NCI-H2029 (cell line): ENCODE results near the gene TBC1D7.
A peak's percentile ranks its signal among the peaks of the same experiment; 100 is the strongest.

Experiments
- DNase-seq: peaks from one replicate; lab custom pipeline; 2025; lab: John Stamatoyannopoulos, UW

Gene TBC1D7

DNA sequence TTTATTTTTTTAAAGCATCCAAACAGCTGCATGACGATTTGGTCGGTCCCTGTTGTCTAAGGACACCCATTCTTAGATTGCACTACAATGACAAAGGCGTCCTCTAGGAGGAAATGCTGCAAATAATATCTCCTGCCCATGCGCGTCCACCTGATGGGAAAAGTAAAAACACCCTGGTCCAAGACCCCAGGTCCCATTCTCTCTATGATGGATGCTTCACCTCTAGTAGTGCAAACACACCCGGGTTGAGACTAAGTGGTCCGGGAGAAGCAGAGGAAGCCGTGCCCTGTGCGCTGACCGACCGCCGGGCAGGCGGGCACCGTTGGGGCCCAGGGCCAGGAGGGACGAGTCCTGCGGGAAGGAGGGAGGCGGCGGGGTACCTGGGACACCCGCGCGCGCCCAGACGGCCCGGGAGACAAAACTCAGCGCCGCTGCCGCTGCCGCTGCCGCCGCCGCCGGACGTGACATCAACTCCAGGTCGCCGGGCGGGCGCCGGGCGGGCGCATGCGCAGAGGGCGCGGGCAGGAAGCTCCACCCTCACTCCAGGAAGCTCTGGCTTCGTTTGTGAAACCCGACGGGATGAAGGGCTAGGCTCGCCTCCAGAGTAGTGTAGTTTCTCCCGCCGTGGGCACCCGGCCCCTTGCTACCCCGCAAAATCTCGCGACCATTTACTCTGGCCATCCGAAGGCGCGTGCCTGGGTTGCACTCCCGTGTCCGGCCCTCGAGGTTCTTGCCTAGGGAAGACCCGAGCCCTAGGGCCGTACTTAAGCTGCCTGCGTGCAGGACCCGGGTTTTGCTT lies at the start of gene TBC1D7:
Gene TBC1D7, minus strand, starts transcription at position 462 of the 799 bp plus-strand sequence. CDS start 1,639 bp downstream, outside the sequence.
- DNase-seq: peak; percentile 91

- DNase-seq: no peak
These were observed 48.9 kb upstream of the TBC1D7 start for GRCh38 chr6:13377054-13377758.

DNA sequence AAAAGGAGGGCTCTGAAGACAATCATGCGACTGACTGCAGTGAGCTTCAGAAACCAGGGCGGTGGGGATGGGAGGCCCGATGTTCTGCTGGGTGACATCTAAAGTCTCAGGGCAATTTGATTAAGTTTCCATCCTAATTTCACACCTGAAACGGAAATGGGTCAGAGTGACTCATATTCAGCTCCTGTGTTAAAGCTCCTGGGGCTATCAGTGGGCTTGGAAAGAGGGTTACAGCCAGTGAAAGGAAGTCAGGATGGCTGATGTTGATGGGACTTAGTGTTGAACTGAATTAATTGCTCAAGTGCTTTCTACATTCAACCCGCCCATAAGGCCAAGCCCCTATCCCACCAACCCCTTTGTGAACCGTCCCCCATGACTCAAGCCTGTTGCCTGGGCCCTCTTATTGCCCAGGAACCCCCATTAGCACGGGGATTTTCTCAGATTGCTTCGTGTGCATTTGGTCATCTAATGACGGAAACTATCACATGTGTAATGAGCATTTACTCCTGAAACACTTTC lies 47.1 kb upstream of the TBC1D7 start:
- no peak for DNase-seq

DNA sequence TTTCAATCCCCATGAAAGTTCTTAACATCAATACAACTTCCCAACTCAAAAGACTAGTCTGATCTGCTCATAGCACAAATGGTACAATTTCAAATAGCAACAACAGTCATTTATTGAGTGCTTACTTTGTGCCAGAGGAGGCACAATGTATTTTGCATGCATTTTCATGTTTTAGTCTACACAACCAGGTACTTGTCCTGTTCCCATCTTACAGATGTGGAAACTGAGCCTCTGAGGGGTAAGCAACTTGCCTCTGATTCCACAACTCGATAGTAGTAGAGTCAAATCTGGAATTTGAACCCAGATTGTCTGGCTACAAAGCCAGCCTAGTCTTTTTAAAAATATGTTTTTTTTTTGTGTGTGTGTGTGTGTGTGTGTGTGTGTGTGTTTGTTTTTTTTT lies 45.6 kb upstream of the TBC1D7 start:
- no peak for DNase-seq

- DNase-seq: no peak
These were observed 45.1 kb upstream of the TBC1D7 start for GRCh38 chr6:13373488-13373886.

GRCh38 chr6:13372688-13373487 lies 44.6 kb upstream of the TBC1D7 start:
- DNase-seq: no peak

DNA sequence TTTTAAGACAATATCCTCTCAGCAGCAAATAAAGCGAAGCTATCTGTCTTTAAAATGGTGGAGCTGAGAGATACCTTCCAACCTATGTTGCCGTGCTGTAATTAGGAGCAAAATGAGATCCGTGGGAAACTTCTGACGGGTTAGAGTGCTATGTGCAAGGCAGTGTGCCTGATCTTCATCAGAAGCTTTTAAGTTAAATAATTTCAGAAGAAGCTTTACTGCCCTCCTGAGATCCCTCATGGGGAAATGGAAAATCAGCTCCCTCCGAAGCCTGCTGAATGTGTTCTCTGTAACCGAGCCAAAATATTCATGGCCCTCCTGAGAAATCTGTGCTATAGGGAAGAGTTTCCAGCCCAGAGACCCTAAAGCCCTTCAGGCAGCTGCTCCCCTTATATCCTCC lies 43.7 kb upstream of the TBC1D7 start:
- no peak for DNase-seq

- DNase-seq: no peak
These were observed 43.2 kb upstream of the TBC1D7 start for GRCh38 chr6:13371421-13372072.

GRCh38 chr6:13370623-13371022 lies 42.3 kb upstream of the TBC1D7 start:
- DNase-seq: no peak

- no peak for DNase-seq
These were observed 41.3 kb upstream of the TBC1D7 start for GRCh38 chr6:13369591-13369990.

DNA sequence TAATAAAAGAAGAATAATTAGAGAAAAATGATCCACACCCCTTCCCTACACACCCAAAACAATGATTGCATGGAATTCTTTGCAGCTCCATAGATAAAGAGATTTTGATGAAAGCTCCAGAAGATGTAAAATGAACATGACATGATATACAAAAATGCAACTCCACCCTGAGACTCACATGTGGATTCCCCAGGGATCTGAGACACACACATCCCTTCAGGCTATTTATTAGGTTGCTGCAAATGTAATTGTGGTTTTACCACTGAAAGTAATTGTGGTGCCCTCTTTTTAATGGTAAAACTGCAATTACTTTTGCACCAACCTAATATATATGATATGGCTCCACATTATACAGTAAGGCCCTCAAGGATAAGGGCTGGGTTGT lies 40.4 kb upstream of the TBC1D7 start:
- DNase-seq: no peak

- DNase-seq: no peak
These were observed 39.9 kb upstream of the TBC1D7 start for GRCh38 chr6:13368079-13368730.

DNA sequence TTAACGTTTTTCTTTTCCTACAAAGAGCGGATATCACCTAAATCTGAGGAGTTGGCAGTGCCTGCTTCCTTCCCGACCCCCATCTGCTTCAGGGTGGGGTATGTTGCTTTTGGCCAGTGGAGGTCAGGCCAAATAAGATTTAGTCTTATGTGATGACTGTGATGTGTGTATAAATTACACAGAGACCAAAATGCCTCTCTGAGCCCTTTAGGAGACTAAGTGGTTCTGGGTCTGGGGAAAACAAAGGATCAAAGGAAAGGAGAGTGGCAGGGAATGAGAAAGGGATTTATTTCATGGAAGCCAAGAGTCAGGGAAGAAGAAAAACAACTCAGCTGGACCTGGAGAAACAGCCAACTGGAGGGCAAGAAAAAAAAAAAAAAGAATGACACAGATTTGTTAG lies 39.1 kb upstream of the TBC1D7 start:
- DNase-seq: no peak

DNA sequence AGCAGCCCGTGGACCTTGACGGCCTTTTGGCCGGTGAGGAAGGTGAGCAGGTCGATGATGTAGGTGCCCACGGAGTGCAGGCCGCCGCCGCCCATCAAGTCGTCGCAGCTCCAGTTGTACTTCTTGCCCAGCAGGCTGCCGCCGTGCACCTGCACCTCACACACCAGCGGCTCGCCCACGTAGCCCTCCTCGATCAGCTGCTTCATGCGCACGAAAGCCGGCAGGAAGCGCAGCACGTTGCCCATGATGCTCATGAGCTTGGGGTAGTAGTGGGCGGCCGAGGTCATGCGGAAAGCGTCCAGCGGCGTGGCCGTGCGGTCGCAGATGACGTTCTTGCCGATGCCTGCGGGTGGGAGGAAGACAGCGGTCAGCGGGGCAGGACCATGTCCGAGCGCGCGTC lies 37.0 kb upstream of the TBC1D7 start:
- no peak for DNase-seq

DNA sequence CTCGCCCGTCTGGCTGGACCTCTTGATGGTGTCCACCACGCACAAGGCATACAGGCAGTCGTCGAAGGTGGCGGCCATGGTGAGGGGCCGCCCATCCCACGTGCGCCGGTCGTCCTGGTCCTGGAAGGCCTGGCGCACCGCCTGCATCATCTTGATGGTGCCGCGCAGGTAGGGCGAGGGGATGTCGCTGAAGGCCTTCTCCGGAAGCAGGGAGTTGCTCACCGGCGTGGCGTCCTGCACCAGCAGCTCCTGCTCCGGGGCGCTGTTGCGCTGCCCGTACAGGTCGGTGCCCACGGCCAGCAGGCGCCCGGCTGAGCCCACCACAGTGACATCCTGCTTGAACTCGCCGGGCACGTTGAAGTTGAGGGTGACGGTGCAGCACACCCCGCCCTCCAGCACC lies 36.5 kb upstream of the TBC1D7 start:
- no peak for DNase-seq

GRCh38 chr6:13362412-13362811 lies 34.1 kb upstream of the TBC1D7 start:
- no peak for DNase-seq

DNA sequence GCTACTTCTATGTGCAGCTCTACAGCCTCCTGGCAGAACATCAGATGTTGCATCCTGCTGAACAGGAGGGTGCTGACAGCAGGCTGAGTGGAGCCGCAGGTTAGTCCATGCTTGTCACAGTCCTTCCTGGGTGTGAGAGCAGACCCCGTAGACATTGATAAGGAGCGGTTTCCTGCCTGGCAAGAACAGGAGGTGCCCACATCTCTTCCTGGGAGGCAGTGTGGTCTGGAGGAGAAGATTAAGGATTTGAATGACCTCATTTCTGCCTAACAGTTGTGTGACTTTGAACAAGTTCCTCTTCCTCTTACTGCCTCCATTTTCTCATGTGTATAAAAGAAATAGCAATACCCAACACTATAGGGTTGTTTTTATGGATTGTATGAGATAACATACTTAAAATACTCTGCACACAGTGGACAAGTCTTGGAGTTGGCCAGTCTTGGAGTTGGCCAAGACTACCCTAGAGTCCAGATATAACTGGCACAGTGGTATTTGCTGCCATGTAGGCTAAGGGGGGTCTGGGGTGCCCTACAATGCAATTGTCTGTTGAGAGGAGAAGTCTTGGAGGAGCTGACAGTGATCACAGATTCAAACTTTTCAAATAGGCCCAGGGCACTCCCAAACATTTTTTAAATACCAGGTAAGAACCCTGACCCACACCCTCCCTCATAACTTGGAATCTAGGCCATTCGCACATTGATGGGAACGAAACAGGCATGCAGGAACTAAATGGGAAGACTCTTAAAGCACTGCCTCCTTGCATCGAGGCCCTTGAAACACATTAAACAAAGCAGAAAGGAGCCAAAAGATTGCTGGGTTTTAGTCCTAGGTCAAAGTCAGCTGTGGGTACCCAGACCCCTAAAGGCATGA lies 32.6 kb upstream of the TBC1D7 start:
- no peak for DNase-seq

GRCh38 chr6:13359287-13359686 lies 30.9 kb upstream of the TBC1D7 start:
- no peak for DNase-seq

- no peak for DNase-seq
These were observed 30.2 kb upstream of the TBC1D7 start for GRCh38 chr6:13358511-13358910.

DNA sequence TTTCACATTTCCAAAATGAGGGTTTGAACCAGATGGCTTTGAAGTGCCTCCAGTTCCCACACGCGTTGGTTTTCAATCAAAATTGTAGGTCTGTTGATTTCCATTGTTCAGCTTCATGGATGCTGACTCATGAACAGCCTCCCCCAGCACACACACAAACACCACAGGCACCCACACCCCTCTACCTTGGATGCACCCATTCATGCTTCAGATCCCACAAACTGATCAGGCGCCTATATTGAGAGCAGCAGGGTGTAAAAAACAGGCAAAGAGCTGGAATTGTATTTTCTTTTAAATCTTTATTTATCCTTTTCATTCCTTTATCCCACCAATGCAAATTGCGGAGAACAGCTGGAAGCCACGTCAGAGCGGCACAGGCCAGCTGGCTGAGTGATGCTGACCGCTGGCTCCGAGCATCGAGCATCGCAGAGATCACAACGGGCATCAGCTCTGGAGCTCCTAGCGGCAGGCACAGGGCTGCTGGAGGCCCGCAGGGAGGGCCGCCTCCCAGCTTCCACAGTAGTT lies 29.3 kb upstream of the TBC1D7 start:
- DNase-seq: no peak
